Mucosa of rectum (tissue), 2 donors: ENCODE results near the gene TSC2.

ENCODE experiments used
- H3K27ac ChIP-seq, 2 donors: one replicate each; pipeline ENCODE4 v1.7.0; 2013; ENCODE audit warnings: inconsistent platforms in 2 of 2, low read depth in 2 of 2, low read length in 2 of 2
- H3K27me3 ChIP-seq, 2 donors: one replicate each; pipeline ENCODE4 v1.7.0; 2013; ENCODE audit warnings: low read length in 2 of 2; ENCODE audit not compliant: control insufficient read depth in 2 of 2, insufficient read depth in 2 of 2
- H3K36me3 ChIP-seq, 2 donors: one replicate each; pipeline ENCODE4 v1.7.0; 2013; ENCODE audit warnings: low read length in 2 of 2; ENCODE audit not compliant: control insufficient read depth in 2 of 2, insufficient read depth in 2 of 2
- H3K4me1 ChIP-seq, 2 donors: one replicate each; pipeline ENCODE4 v1.7.0; 2013; ENCODE audit warnings: low read length in 2 of 2, mild to moderate bottlenecking in 1 of 2; ENCODE audit not compliant: control insufficient read depth in 2 of 2, insufficient read depth in 2 of 2
- H3K4me3 ChIP-seq, 2 donors: one replicate each; pipeline ENCODE4 v1.7.0; 2013; ENCODE audit warnings: low read length in 2 of 2
- H3K9ac ChIP-seq, 2 donors: one replicate each; pipeline ENCODE4 v1.7.0; 2013; ENCODE audit warnings: low read length in 2 of 2, low read depth in 1 of 2, mild to moderate bottlenecking in 1 of 2
- H3K9me3 ChIP-seq, 2 donors: one replicate each; pipeline ENCODE4 v1.7.0; 2013; ENCODE audit warnings: low read length in 2 of 2; ENCODE audit not compliant: control insufficient read depth in 2 of 2
- donor health status: healthy.
- donor health status: Normal muscosa, but diverticular disease.

TSC2 gene

DNA sequence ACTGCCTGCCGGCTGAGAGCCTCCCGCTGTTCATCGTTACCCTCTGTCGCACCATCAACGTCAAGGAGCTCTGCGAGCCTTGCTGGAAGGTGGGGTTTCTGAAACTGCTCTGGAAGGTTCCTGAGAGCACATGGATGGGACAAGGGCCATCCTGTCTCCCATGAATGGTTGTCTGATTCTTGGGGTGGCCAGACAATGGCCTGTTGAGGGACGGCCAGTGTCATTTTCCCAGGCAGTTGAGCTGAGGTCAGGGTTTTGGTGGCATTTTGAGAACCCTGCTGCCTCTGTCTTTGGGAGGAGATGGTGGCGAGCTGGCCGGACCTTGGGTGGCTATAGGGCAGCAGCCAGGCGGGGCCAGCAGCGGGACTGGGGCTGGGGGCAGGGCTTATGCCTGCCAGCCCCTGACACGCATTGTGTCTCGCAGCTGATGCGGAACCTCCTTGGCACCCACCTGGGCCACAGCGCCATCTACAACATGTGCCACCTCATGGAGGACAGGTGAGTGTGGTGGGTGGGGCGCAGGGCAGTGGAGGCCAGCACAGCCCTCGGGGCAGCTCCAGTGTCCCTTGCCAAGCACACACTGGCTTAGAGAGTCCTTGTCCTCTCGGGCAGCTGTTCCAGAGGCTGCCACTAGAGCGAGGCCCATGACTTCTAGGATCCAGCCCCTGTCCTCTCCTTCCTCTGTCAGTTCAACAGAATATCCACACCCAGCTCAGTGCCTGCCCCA, 9.1 kb downstream of the TSC2 start:
- H3K4me3 ChIP-seq: no peak overlapping the region
- no peaks in the 10 kb centered on the region for H3K9me3 ChIP-seq
- H3K9ac ChIP-seq: no peak overlapping the region
- no peak overlapping the region for H3K27ac ChIP-seq
- H3K4me1 ChIP-seq: peaks cover 8 to 14% of the 10 kb centered on the region in 2 donors
- no peaks in the 10 kb centered on the region for H3K27me3 ChIP-seq
- H3K36me3 ChIP-seq: peaks cover 40 to 44% of the 10 kb centered on the region in 2 donors

DNA sequence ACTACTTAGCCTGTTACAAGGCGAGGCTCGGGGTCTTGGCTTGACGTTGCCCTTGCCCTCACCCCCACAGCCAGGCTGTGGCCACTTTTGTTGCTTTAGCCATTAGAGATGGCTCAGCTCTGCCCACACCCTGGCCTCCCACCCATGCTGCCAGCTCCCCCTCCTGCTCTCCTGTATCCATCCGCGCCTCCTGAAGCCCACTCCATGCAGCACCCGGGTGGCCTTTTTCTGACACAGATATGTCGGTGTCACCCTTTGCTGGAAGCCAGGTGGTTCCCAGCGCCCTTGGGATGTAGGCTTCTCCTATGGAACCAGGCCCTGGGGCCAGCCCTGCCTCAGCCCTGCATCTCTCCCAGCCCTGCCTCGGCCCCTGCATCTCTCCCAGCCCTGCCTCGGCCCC, 9.7 kb downstream of the TSC2 start:
- H3K36me3 ChIP-seq: peaks cover 39 to 44% of the 10 kb centered on the region in 2 donors
- H3K9ac ChIP-seq: no peak overlapping the region
- H3K27me3 ChIP-seq: no peaks in the 10 kb centered on the region
- H3K4me1 ChIP-seq: peaks cover 8 to 14% of the 10 kb centered on the region in 2 donors
- H3K9me3 ChIP-seq: no peaks in the 10 kb centered on the region
- no peak overlapping the region for H3K4me3 ChIP-seq
- H3K27ac ChIP-seq: no peak overlapping the region

DNA sequence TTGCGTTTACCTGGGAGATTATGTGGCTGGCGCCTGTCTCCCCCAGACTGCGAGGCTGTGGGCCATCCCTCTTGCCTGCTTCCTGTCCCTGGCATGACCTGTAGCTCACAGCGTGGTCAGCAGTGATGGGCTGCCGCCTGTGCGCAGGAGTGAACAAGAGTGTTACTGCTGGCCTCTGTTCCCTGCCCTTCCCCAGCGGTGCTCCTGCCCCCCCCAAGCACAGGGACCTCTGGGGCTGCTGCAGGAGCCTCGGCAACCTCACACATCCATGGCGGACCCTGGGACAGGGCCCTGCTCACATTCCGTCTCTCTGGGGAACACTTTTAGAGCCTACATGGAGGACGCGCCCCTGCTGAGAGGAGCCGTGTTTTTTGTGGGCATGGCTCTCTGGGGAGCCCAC, 10.6 kb downstream of the TSC2 start:
- no peaks in the 10 kb centered on the region for H3K27me3 ChIP-seq
- peaks cover 8 to 14% of the 10 kb centered on the region in 2 donors for H3K4me1 ChIP-seq
- no peak overlapping the region for H3K9ac ChIP-seq
- no peak overlapping the region for H3K27ac ChIP-seq
- H3K9me3 ChIP-seq: no peaks in the 10 kb centered on the region
- peaks cover 42 to 43% of the 10 kb centered on the region in 2 donors for H3K36me3 ChIP-seq
- no peak overlapping the region for H3K4me3 ChIP-seq

DNA sequence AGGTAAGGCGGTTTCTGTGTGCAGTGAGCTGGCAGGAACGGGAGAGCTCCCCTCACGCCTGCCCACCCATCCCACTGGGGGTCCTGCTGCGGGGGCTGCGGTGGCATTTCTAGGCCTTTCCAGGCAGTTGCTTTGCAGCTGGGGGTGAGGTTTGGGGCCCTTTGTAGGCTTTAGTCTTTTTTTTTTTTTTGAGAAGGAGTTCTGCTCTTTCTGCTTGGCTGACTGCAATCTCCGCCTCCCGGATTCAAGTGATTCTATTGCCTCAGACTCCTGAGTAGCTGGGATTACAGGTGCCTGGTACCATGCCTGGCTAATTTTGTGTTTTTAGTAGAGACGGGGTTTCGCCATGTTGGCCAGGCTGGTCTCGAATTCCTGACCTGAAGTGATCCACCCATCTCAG, 11.1 kb downstream of the TSC2 start:
- Histone ChIP-seq H3K9ac (no peak overlapping the region), H3K9me3 (no peaks in the 10 kb centered on the region), H3K27ac (no peak overlapping the region), H3K4me3 (no peak overlapping the region), H3K27me3 (no peaks in the 10 kb centered on the region), H3K36me3 (peaks cover 39 to 43% of the 10 kb centered on the region in 2 donors), H3K4me1 (peaks cover 8 to 14% of the 10 kb centered on the region in 2 donors)

DNA sequence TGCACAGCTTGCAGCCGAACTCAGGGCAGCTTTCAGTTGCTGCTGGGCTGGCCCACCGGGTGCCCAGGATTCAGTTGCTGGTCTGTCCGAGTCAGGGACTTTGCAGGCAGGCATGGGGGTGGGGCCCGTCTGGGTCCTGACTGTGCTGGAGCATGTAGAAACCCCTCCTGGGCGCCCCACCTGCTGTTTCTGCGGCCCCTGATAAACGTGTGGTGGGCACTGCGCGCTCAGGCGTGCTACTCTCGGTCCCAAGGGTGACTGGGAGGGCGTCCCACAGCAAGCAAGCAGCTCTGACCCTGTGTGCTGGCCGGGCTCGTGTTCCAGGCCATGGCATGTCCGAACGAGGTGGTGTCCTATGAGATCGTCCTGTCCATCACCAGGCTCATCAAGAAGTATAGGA, 12.6 kb downstream of the TSC2 start:
- peaks cover 47 to 50% of the 10 kb centered on the region in 2 donors for H3K36me3 ChIP-seq
- no peaks in the 10 kb centered on the region for H3K9me3 ChIP-seq
- no peak overlapping the region for H3K9ac ChIP-seq
- H3K27ac ChIP-seq: no peak overlapping the region
- no peaks in the 10 kb centered on the region for H3K27me3 ChIP-seq
- peaks cover 0 to under 1% of the 10 kb centered on the region in 2 donors for H3K4me1 ChIP-seq
- no peak overlapping the region for H3K4me3 ChIP-seq

DNA sequence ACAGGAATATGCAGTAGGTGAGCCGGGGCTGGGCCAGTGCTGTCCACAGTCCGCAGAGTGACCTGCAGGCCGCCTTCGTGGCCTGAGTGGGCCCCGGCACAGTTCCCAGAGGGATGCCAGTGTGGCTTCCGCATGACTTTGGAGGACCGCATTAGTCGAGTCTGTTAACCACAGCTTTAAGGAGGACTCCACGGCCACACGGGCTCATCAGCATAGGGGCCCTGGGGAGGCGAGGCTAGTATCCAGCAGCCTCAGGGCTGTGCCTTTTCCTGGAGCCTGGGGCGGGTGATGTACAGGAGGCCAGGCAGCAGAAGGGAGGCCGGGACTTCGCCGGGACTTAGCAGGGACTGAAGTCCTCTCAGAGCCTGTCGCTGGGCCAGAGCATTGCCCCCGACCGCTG, 13.2 kb downstream of the TSC2 start:
- H3K9me3 ChIP-seq: no peaks in the 10 kb centered on the region
- no peaks in the 10 kb centered on the region for H3K27me3 ChIP-seq
- H3K36me3 ChIP-seq: peaks cover 54 to 57% of the 10 kb centered on the region in 2 donors
- no peaks in the 10 kb centered on the region for H3K4me1 ChIP-seq
- no peak overlapping the region for H3K27ac ChIP-seq
- H3K4me3 ChIP-seq: no peak overlapping the region
- no peak overlapping the region for H3K9ac ChIP-seq

DNA sequence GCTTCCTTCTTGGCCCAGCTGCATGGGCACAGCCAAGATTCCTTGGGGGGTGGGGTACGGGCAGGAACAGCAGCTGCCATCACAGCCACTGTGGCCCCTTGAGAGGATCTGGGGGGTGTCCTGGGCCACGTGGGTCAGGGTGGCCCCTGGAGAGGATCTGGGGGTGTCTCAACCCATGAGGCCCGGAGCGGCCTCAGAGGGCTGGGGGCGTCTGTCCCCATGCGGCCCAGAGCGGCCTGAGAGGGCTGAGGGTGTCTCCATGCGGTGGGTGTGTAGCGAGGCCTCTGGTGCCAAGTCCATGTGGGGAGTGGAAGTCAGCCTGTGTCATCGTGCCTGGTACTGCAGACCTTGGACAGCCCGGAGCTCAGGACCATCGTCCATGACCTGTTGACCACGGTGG, 13.7 kb downstream of the TSC2 start:
- Histone ChIP-seq H3K4me1 (no peaks in the 10 kb centered on the region), H3K4me3 (no peak overlapping the region), H3K9me3 (no peaks in the 10 kb centered on the region), H3K27ac (no peak overlapping the region), H3K36me3 (peaks cover 56 to 57% of the 10 kb centered on the region in 2 donors), H3K27me3 (no peaks in the 10 kb centered on the region), H3K9ac (no peak overlapping the region)

DNA sequence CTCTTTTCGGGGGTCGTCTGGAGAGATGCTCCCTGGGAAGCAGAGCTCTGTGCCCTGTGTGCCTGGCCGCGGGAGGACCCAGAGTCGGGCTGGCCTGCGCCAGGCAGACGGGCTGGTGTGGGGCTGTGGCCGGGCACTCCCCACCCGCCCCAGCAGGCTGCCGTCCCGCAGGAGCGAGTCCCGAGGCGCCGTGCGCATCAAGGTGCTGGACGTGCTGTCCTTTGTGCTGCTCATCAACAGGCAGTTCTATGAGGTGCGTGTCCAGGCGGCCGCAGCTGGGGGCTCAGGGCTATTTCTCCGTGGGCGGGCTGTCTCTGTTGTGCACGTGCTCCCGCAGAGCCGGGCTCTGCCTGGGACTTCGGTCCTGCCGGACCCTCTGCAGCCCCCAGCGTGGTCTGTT, 15.0 kb downstream of the TSC2 start:
- Histone ChIP-seq H3K9me3 (no peaks in the 10 kb centered on the region), H3K4me3 (no peak overlapping the region), H3K36me3 (peaks cover 54% of the 10 kb centered on the region in 2 donors)

DNA sequence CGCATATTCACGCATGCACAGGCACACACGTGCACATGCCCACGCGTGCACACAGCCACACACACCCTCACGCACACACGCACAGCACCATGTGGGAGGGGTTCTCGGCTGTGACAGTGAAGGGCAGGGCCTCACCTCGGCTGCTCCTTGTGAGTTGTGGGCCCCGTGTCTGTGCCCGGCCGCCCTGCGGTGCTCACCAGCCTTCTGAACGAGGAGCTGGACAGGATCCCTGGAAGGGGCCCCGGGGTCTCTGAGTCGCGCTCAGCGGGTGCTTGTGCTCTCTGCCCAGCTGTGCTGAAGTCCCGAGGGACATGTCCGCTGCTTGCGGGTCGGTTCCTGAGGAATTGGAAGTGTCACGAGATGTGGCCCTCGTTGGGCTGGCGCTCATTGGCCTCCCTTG, 16.1 kb downstream of the TSC2 start:
- Histone ChIP-seq H3K36me3 (peaks cover 56 to 60% of the 10 kb centered on the region in 2 donors), H3K4me3 (no peak overlapping the region), H3K27me3 (no peaks in the 10 kb centered on the region), H3K9me3 (no peaks in the 10 kb centered on the region), H3K9ac (no peak overlapping the region), H3K4me1 (no peaks in the 10 kb centered on the region), H3K27ac (no peak overlapping the region)

More for the DNA sequence above, 15.0 kb downstream of the TSC2 start:
- H3K9ac ChIP-seq: no peak overlapping the region
- H3K4me1 ChIP-seq: no peaks in the 10 kb centered on the region
- H3K27ac ChIP-seq: no peak overlapping the region
- no peaks in the 10 kb centered on the region for H3K27me3 ChIP-seq

DNA sequence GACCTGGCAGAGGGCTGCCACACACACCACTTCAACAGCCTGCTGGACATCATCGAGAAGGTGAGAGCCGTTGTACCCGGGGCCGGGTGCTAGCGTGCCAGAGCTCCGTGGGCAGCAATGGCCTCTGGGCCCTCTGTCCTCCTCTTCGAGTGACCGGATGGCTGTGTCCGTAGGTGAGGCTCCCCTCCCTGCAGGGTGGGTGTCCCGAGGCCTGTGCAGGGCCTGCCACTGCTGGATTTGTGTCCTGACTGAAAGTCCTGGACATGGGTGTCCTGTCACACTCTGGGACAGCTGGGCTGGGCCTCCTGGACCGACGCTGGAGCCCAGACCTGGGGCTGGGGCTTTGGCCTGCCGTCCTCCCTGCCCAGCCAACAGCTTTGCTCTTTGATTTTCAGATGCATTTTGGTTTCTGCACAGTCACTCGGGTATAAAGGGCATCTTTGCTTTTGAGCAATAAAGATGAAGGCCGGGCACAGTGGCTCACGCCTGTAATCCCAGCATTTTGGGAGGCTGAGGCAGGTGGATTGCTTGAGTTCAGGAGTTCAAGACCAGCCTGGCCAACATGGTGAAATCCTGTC, 16.7 kb downstream of the TSC2 start:
- Histone ChIP-seq H3K4me3 (no peak overlapping the region), H3K36me3 (peaks cover 58 to 63% of the 10 kb centered on the region in 2 donors), H3K9me3 (no peaks in the 10 kb centered on the region), H3K27me3 (no peaks in the 10 kb centered on the region), H3K27ac (no peak overlapping the region), H3K9ac (no peak overlapping the region), H3K4me1 (no peaks in the 10 kb centered on the region)
